ENCODE data around the gene AFF1.

The AFF1 gene

GRCh38 chr4:87166296-87166854 lies 231.6 kb downstream of the AFF1 start:
- DNase-seq = no peak

GRCh38 chr4:87171944-87172343 lies 237.1 kb downstream of the AFF1 start:
- DNase-seq = no peak

- DNase-seq = no peak
These were observed 239.9 kb downstream of the AFF1 start for GRCh38 chr4:87174672-87175071.

- DNase-seq = no peak
These were observed 244.9 kb downstream of the AFF1 start for GRCh38 chr4:87179751-87180150.

- no peak for DNase-seq
These were observed 246.0 kb downstream of the AFF1 start for GRCh38 chr4:87180767-87181166.

GRCh38 chr4:87185146-87185870 lies 250.5 kb downstream of the AFF1 start:
- no peak for DNase-seq

GRCh38 chr4:87188048-87188447 lies 253.2 kb downstream of the AFF1 start:
- no peak for DNase-seq

- no peak for DNase-seq
These were observed 254.1 kb downstream of the AFF1 start for GRCh38 chr4:87188932-87189331.

Data from CD4-positive, alpha-beta T cell treated with Interleukin-15 for 1 hour (primary cell).